Measurements from ENCODE around the gene WDR76. TPM values are rescaled to one million over a fixed set of nuclear protein-coding genes. Genes with fewer than 3 reads are reported as not detected.
A peak's percentile ranks its signal among the peaks of the same experiment; 100 is the strongest.
"Not testable (repeated sequence)": the region's sequence is repeated elsewhere in the genome, so short reads cannot be mapped to it uniquely, and the experiment has no call there.

Gene WDR76
- total RNA-seq, 4 donors from 2014 or later, result 2.7 to 21.5 (median 4.1) TPM

DNA sequence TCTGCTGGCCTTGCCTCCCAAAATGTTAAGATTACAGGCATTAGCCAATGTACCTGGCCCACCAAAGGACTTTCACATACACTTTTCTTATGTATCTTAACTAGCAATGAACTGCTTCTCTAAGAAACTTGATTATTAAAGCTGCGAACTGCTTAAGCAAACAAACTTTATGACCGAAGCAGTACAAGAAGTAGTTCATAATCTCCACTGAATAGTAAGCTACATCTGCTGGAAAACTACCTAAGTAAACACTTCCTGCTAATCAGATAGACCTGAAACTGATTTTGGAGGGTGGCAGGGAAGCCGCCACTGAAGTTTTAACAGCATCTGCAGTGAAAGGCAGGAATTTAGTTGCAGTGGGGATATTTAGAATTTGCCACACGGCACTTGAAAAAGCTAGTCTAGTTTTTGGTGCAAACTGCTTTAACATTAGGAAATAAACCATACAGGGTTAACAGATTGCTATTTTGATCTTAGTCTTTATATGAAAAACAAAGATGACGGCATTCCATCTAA, 18.3 kb upstream of the WDR76 start:
- DNase-seq, result no peak
- Histone ChIP-seq H3K27ac (peak overlapping the region in 2 of 4 donors; percentile 5 to 68), H3K9me3 (no peaks in the 10 kb centered on the region), H3K27me3 (no peaks in the 10 kb centered on the region), H3K36me3 (peaks cover 0 to 100% (median 4%) of the 10 kb centered on the region in 3 donors), H3K4me3 (no peak overlapping the region), H3K4me1 (no peaks in the 10 kb centered on the region)
- TF ChIP-seq, protein P1, sequence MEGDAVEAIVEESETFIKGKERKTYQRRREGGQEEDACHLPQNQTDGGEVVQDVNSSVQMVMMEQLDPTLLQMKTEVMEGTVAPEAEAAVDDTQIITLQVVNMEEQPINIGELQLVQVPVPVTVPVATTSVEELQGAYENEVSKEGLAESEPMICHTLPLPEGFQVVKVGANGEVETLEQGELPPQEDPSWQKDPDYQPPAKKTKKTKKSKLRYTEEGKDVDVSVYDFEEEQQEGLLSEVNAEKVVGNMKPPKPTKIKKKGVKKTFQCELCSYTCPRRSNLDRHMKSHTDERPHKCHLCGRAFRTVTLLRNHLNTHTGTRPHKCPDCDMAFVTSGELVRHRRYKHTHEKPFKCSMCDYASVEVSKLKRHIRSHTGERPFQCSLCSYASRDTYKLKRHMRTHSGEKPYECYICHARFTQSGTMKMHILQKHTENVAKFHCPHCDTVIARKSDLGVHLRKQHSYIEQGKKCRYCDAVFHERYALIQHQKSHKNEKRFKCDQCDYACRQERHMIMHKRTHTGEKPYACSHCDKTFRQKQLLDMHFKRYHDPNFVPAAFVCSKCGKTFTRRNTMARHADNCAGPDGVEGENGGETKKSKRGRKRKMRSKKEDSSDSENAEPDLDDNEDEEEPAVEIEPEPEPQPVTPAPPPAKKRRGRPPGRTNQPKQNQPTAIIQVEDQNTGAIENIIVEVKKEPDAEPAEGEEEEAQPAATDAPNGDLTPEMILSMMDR (IDR thresholded peaks at IDR 0.05), result no peak
- no peak for TF ChIP-seq POLR2A (IDR thresholded peaks at IDR 0.05)

DNA sequence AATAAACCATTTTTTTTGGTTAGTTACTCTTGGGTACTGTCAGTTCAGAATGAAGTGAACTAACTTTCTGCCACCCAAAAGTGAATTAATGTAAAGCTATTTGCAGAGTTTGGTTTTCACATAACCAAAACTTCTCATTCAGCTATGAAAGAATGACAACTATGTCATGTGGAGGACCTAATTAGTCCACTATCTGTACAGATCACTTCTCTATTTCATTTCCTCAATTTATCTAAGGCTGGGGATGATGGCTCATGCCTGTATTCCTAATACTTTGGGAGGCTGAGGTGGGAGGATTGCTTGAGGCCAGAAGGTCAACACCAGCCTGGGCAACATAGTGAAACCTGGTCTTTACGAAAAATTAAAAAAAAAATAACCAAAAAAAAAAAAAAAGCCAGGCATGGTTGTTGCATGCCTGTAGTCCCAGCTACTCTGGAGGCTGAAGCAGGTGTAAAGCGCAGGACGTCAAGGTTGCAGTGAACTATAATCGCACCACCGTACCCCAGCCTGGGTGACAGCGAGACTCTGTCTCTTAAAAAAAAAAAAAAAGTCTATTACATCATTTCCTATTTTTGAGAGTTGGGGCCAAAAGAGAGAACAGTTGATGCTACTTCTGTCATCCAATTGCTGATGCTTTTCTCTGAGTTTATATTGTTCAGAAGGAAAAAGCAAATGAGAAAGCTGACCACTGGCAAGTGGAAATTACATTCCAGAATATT, 17.7 kb upstream of the WDR76 start:
- peak overlapping the region in 2 of 4 donors; percentile 68 for H3K27ac ChIP-seq
- DNase-seq, result peak in 2 of 3 donors; percentile 45 to 60
- no peaks in the 10 kb centered on the region for H3K9me3 ChIP-seq
- TF ChIP-seq, protein P1 (IDR thresholded peaks at IDR 0.05), result no peak
- no peak for TF ChIP-seq POLR2A (IDR thresholded peaks at IDR 0.05)
- no peak overlapping the region for H3K4me3 ChIP-seq
- H3K27me3 ChIP-seq, result no peaks in the 10 kb centered on the region
- peaks cover 0 to 100% (median 4%) of the 10 kb centered on the region in 3 donors for H3K36me3 ChIP-seq
- H3K4me1 ChIP-seq, result no peaks in the 10 kb centered on the region

DNA sequence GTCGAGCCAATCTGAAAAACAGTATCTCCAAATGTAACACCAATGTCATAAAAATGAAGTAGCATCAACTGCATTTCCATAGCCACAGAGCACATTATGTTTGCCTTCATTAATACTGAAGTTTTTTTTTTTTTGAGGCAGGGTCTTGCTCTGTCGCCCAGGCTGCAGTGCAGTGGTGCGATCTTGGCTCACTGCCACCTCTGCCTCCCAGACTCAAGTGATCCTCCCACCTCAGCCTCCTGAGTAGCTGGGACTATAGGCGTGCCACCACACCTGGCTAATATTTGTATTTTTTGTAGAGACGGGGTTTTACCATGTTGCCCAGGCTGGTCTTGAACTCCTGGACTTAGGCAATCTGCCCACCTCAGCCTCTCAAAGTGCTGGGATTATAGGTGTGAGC, 11.7 kb upstream of the WDR76 start:
- not testable (repeated sequence) for H3K9me3 ChIP-seq, DNase-seq, H3K4me1 ChIP-seq, H3K27ac ChIP-seq, H3K27me3 ChIP-seq, H3K4me3 ChIP-seq
- H3K36me3 ChIP-seq, result peaks cover 0 to 75% (median 4%) of the 10 kb centered on the region in 3 donors

DNA sequence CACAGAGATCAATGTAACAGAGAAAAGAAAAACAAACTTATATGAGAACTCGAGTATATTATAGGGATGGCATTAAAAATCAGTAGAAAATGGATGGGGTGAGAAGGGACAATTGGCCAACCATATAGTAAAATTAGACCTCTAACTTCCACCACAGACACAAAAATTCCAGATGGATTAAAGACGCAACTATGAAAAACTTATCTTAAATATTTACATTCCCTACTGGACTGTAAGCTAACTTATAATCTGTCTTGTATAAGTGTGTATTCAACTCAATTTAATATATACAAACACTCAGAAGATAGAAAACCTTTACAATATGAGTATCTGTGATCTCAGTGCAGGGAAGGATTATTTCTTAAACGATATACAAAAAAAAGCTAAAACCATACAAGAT, 5.3 kb upstream of the WDR76 start:
- H3K4me3 ChIP-seq, result no peak overlapping the region
- no peaks in the 10 kb centered on the region for H3K9me3 ChIP-seq
- no peak for TF ChIP-seq POLR2A (IDR thresholded peaks at IDR 0.05)
- no peak for DNase-seq
- H3K27me3 ChIP-seq, result no peaks in the 10 kb centered on the region
- peaks cover 0 to 12% (median 0%) of the 10 kb centered on the region in 3 donors for H3K36me3 ChIP-seq
- no peak overlapping the region for H3K27ac ChIP-seq
- peaks cover 0 to 39% (median 8%) of the 10 kb centered on the region in 4 donors for H3K4me1 ChIP-seq

DNA sequence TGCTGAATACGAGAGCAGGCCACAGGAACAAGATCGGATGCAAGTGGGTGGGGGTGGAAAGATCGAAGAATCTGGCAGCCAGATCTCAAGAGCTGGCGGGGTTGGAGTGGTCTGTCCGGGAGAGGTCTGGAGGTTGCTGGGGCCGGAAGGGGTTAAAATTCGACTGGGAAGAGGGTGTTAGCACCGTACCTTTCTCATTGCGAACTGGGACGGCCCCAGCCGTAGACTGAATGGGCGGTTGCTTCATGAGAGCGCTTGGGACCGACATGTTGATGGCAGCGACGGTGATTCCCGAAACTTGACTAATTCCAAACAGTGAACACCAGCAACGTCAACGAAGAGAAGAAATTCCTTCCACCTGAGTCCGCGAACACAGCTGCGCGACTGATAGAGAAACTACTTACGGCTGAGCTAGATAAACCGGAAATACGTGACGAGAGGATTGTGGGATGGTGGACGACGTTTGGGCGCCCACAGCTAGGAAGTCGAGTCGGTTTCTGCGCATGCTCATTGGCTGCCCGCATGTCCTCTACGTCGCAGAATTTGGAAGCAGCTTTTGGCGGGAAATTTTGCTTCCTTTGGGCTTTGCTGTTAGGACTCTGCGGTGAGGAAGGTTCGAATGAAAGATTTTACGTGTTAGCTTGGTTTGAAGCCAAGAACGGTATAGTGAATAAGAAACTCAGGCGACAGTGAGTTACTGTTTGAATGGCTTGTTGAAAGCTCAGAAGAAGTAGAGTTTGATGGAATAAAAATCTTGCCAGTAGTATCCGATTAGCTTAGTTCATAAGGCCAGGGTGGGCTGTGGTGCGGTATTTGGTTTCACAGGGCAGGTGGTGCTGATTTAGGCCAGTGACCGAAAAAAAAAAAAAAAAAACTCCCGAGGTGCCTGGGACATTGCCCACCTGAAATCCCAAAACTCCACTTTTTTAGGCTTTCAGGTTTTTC, 2.2 kb upstream of the WDR76 start, which contains the start of gene MFAP1:
Gene MFAP1 (minus strand): TSS at position 389 of the 945 bp plus-strand sequence. CDS start 121 bp downstream, at position 268.
- Histone ChIP-seq H3K36me3 (no peaks in the 10 kb centered on the region), H3K4me3 (peak within 1 kb of the TSS; percentile 67 to 90 (median 74)), H3K27ac (peak within 1 kb of the TSS; percentile 85 to 94 (median 90)), H3K9me3 (no peaks in the 10 kb centered on the region), H3K4me1 (peaks cover 0 to 62% (median 14%) of the 10 kb centered on the region in 4 donors), H3K27me3 (no peaks in the 10 kb centered on the region)
- DNase-seq, result peak; percentile 90 to 98 (median 94)
- TF ChIP-seq, protein P1 (IDR thresholded peaks at IDR 0.05), result no peak
- TF ChIP-seq POLR2A (IDR thresholded peaks at IDR 0.05), result peak; percentile 88 to 96

DNA sequence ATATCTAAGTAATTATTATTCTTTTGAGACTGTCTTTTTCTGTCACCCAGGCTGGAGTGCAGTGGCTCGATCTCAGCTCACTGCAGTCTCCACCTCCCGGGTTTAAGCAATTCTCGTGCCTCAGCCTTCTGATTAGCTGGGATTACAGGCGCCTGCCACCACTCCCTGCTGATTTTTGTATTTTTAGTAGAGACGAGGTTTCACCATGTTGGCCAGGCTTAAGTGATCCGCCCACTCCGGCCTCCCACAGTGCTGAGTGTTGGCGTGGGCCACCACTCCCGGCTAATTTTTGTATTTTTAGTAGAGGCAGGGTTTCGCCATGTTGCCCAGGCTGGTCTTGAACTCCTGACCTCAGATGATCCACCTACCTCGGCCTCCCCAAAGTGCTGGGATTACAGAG, 1.5 kb upstream of the WDR76 start:
- not testable (repeated sequence) for H3K4me3 ChIP-seq, H3K27me3 ChIP-seq, H3K9me3 ChIP-seq, H3K27ac ChIP-seq, DNase-seq, H3K36me3 ChIP-seq
- peaks cover 0 to 62% (median 14%) of the 10 kb centered on the region in 4 donors for H3K4me1 ChIP-seq

Data from Peyer's patch (tissue), 4 donors.